GM13977 (cell line): ENCODE data around the gene CACNG8.
A peak's percentile ranks its signal among the peaks of the same experiment; 100 is the strongest.
"Not testable (repeated sequence)": the region's sequence is repeated elsewhere in the genome, so short reads cannot be mapped to it uniquely, and the experiment has no call there.

ENCODE experiments used
- DNase-seq: peaks from one replicate; pipeline ENCODE4 v3.0.0; 2012; ENCODE audit warnings: low spot score
- CTCF ChIP-seq: IDR thresholded peaks from 2 replicates; pipeline ENCODE4 v1.5.1; 2012; ENCODE audit warnings: mild to moderate bottlenecking, control low read depth; ENCODE audit not compliant: insufficient read depth; ENCODE audit errors: extremely low read depth, missing control alignments
- in situ Hi-C: fragments of 300-500 bp; cut with MboI; formaldehyde crosslinking; loops from one replicate; pipeline ENCODE4 v1.12.0; 2022; ENCODE audit warnings: low sequenced_read_pairs, low pct_unique_long_range_greater_than_20kb, mixed read lengths, inconsistent platforms; ENCODE audit not compliant: unreplicated experiment

The CACNG8 gene

GRCh38 chr19:54035215-54036178 lies 72.8 kb downstream of the CACNG8 start:
- no peak for TF ChIP-seq CTCF
- DNase-seq, result peak; percentile 6
- in situ Hi-C loops, result no loop called here

- in situ Hi-C loops, result not testable (repeated sequence)
- peak; percentile 1 for DNase-seq
These were observed 73.8 kb downstream of the CACNG8 start for GRCh38 chr19:54036542-54036941.
